ENCODE results near the gene OPRM1.

OPRM1 gene

GRCh38 chr6:154161689-154162088 is 122.6 kb downstream of the OPRM1 start:
- TF ChIP-seq EGR1 (IDR thresholded peaks at IDR 0.05) (no peak), USF1 (IDR thresholded peaks at IDR 0.05) (no peak), TCF12 (IDR thresholded peaks at IDR 0.05; ENCODE audit: low read depth) (no peak), ZBTB7A (IDR thresholded peaks at IDR 0.05; ENCODE audit: low read depth) (no peak), TEAD4 (IDR thresholded peaks at IDR 0.05) (no peak), CEBPB (IDR thresholded peaks at IDR 0.05) (no peak), CREB1 (IDR thresholded peaks at IDR 0.05; ENCODE audit: low read depth) (no peak), RAD21 (IDR thresholded peaks at IDR 0.05; ENCODE audit: low read depth) (no peak), FOXM1 (IDR thresholded peaks at IDR 0.05; ENCODE audit: borderline replicate concordance, low read depth) (no peak), TAF1 (IDR thresholded peaks at IDR 0.05; ENCODE audit: low read depth) (no peak), MAX (IDR thresholded peaks at IDR 0.05) (no peak), EP300 (IDR thresholded peaks at IDR 0.05; ENCODE audit: borderline replicate concordance) (no peak), NFIC (IDR thresholded peaks at IDR 0.05) (no peak), YY1 (IDR thresholded peaks at IDR 0.05; ENCODE audit: low read depth) (no peak)
- TF ChIP-seq, protein P1, sequence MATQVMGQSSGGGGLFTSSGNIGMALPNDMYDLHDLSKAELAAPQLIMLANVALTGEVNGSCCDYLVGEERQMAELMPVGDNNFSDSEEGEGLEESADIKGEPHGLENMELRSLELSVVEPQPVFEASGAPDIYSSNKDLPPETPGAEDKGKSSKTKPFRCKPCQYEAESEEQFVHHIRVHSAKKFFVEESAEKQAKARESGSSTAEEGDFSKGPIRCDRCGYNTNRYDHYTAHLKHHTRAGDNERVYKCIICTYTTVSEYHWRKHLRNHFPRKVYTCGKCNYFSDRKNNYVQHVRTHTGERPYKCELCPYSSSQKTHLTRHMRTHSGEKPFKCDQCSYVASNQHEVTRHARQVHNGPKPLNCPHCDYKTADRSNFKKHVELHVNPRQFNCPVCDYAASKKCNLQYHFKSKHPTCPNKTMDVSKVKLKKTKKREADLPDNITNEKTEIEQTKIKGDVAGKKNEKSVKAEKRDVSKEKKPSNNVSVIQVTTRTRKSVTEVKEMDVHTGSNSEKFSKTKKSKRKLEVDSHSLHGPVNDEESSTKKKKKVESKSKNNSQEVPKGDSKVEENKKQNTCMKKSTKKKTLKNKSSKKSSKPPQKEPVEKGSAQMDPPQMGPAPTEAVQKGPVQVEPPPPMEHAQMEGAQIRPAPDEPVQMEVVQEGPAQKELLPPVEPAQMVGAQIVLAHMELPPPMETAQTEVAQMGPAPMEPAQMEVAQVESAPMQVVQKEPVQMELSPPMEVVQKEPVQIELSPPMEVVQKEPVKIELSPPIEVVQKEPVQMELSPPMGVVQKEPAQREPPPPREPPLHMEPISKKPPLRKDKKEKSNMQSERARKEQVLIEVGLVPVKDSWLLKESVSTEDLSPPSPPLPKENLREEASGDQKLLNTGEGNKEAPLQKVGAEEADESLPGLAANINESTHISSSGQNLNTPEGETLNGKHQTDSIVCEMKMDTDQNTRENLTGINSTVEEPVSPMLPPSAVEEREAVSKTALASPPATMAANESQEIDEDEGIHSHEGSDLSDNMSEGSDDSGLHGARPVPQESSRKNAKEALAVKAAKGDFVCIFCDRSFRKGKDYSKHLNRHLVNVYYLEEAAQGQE (IDR thresholded peaks at IDR 0.05; ENCODE audit: low read depth): no peak

DNA sequence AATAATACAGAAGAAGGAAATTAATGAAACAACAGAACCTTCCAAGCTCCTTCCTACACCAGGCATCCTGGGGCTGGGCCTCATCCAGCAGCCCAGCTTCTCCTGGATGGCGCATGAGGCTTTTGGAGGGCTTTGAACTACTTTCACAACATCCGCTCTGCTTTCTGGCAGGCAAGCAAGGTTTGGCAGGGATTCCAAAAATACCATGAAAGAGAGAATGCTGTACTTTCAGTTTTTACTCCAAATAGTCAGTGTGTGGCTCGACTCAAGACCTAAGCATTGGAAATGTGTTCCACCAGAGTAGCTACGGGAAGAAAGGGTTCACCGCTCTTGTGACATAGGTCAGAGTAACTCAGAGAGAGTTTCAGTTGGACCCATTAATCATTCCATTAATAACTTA is 125.4 kb downstream of the OPRM1 start:
- TF ChIP-seq TEAD4 (IDR thresholded peaks at IDR 0.05): no peak
- TF ChIP-seq NFIC (IDR thresholded peaks at IDR 0.05): no peak
- TF ChIP-seq RAD21 (IDR thresholded peaks at IDR 0.05; ENCODE audit: low read depth): no peak
- no peak for TF ChIP-seq ZBTB7A (IDR thresholded peaks at IDR 0.05; ENCODE audit: low read depth)
- no peak for TF ChIP-seq EGR1 (IDR thresholded peaks at IDR 0.05)

GRCh38 chr6:154165478-154165877 is 126.4 kb downstream of the OPRM1 start:
- TF ChIP-seq RAD21 (IDR thresholded peaks at IDR 0.05; ENCODE audit: low read depth): no peak
- TF ChIP-seq USF1 (IDR thresholded peaks at IDR 0.05): no peak
- no peak for TF ChIP-seq YY1 (IDR thresholded peaks at IDR 0.05; ENCODE audit: low read depth)
- no peak for TF ChIP-seq TEAD4 (IDR thresholded peaks at IDR 0.05)
- no peak for TF ChIP-seq CEBPB (IDR thresholded peaks at IDR 0.05)
- TF ChIP-seq EGR1 (IDR thresholded peaks at IDR 0.05): no peak
- no peak for TF ChIP-seq CREB1 (IDR thresholded peaks at IDR 0.05; ENCODE audit: low read depth)
- TF ChIP-seq TAF1 (IDR thresholded peaks at IDR 0.05; ENCODE audit: low read depth): no peak
- no peak for TF ChIP-seq TCF12 (IDR thresholded peaks at IDR 0.05; ENCODE audit: low read depth)
- TF ChIP-seq, protein P1 (IDR thresholded peaks at IDR 0.05; ENCODE audit: low read depth): no peak
- no peak for TF ChIP-seq FOXM1 (IDR thresholded peaks at IDR 0.05; ENCODE audit: borderline replicate concordance, low read depth)
- TF ChIP-seq EP300 (IDR thresholded peaks at IDR 0.05; ENCODE audit: borderline replicate concordance): no peak
- no peak for TF ChIP-seq ZBTB7A (IDR thresholded peaks at IDR 0.05; ENCODE audit: low read depth)
- no peak for TF ChIP-seq NFIC (IDR thresholded peaks at IDR 0.05)
- no peak for TF ChIP-seq MAX (IDR thresholded peaks at IDR 0.05)

DNA sequence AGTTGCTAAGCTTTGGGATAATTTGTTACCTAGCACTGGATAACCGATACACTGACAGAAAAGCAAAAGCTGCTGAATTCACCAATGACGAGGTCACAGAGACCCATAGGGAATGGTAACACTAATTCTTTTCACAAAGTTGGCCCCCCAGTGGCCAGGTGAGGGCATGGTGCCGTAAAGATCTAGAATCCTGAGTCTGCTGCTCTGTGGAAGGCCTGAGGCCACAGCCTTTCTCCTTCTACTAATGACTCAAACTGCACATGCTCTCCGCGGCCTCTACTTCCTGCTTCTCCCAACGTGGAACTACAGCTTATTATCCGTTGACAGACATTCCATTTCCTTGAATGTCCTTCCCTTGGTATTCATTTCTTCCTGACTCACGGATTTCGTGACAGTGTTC is 127.1 kb downstream of the OPRM1 start:
- TF ChIP-seq YY1 (IDR thresholded peaks at IDR 0.05; ENCODE audit: low read depth): no peak
- TF ChIP-seq ZBTB7A (IDR thresholded peaks at IDR 0.05; ENCODE audit: low read depth): no peak
- TF ChIP-seq EP300 (IDR thresholded peaks at IDR 0.05; ENCODE audit: borderline replicate concordance): no peak
- TF ChIP-seq NFIC (IDR thresholded peaks at IDR 0.05): no peak
- TF ChIP-seq MAX (IDR thresholded peaks at IDR 0.05): no peak
- TF ChIP-seq FOXM1 (IDR thresholded peaks at IDR 0.05; ENCODE audit: borderline replicate concordance, low read depth): no peak
- TF ChIP-seq EGR1 (IDR thresholded peaks at IDR 0.05): no peak
- no peak for TF ChIP-seq TCF12 (IDR thresholded peaks at IDR 0.05; ENCODE audit: low read depth)
- no peak for TF ChIP-seq RAD21 (IDR thresholded peaks at IDR 0.05; ENCODE audit: low read depth)
- TF ChIP-seq USF1 (IDR thresholded peaks at IDR 0.05): no peak
- TF ChIP-seq CEBPB (IDR thresholded peaks at IDR 0.05): no peak
- TF ChIP-seq CREB1 (IDR thresholded peaks at IDR 0.05; ENCODE audit: low read depth): no peak
- TF ChIP-seq, protein P1 (IDR thresholded peaks at IDR 0.05; ENCODE audit: low read depth): no peak

Data from Ishikawa (cell line).